KMS-11 (cell line): ENCODE data around the gene C4orf50.
"Not testable (repeated sequence)": the region's sequence is repeated elsewhere in the genome, so short reads cannot be mapped to it uniquely, and the experiment has no call there.

ENCODE experiments used
- H2AFZ ChIP-seq: fragments of 200-600 bp; sonication (generic); 2 replicates; pipeline ENCODE4 v1.6.1; 2016; ENCODE audit warnings: antibody characterized with exemption, mixed run types, low read depth
- H3K27ac ChIP-seq: fragments of 200-600 bp; sonication (generic); 2 replicates; pipeline ENCODE4 v1.6.1; 2016; ENCODE audit warnings: mild to moderate bottlenecking, mixed run types
- H3K27me3 ChIP-seq: fragments of 200-600 bp; sonication (generic); 2 replicates; pipeline ENCODE4 v1.6.1; 2017; ENCODE audit warnings: mild to moderate bottlenecking, low read depth, mixed run types, moderate library complexity; ENCODE audit not compliant: insufficient read depth
- H3K36me3 ChIP-seq: fragments of 200-600 bp; sonication (generic); 2 replicates; pipeline ENCODE4 v1.6.1; 2017; ENCODE audit warnings: mild to moderate bottlenecking, mixed run types; ENCODE audit not compliant: insufficient read depth
- H3K4me1 ChIP-seq: fragments of 200-600 bp; sonication (generic); 2 replicates; pipeline ENCODE4 v1.6.1; 2016; ENCODE audit warnings: mild to moderate bottlenecking, low read depth, mixed run types; ENCODE audit not compliant: poor library complexity, severe bottlenecking
- H3K4me2 ChIP-seq: fragments of 200-600 bp; sonication (generic); 2 replicates; pipeline ENCODE4 v1.7.0; 2016; ENCODE audit warnings: mild to moderate bottlenecking, mixed run types
- H3K4me3 ChIP-seq: fragments of 200-600 bp; sonication (generic); IDR thresholded peaks from 2 replicates; pipeline ENCODE4 v1.6.1; 2017; ENCODE audit warnings: low read depth, low read length, mixed read lengths; ENCODE audit not compliant: insufficient read depth
- H3K79me2 ChIP-seq: fragments of 200-600 bp; sonication (generic); 2 replicates; pipeline ENCODE4 v1.6.1; 2016; ENCODE audit warnings: low read depth, mixed run types; ENCODE audit not compliant: insufficient read depth
- H3K9ac ChIP-seq: fragments of 200-600 bp; sonication (generic); 2 replicates; pipeline ENCODE4 v1.6.1; 2016; ENCODE audit warnings: mild to moderate bottlenecking, mixed run types
- H4K20me1 ChIP-seq: fragments of 200-600 bp; sonication (generic); 2 replicates; pipeline ENCODE4 v1.6.1; 2016; ENCODE audit warnings: mild to moderate bottlenecking, mixed run types; ENCODE audit not compliant: insufficient read depth
- CTCF ChIP-seq: fragments of 200-600 bp; sonication (generic); conservative IDR thresholded peaks from 2 replicates; pipeline ENCODE4 v1.6.1; 2017; ENCODE audit warnings: low read depth, mild to moderate bottlenecking, antibody characterized with exemption, low read length, moderate library complexity, mixed read lengths

C4orf50 gene

GRCh38 chr4:5858020-5858769 lies 160.0 kb downstream of the C4orf50 start:
- no peaks in the 10 kb centered on the region for H3K27me3 ChIP-seq
- H3K9ac ChIP-seq: no peak overlapping the region
- no peak overlapping the region for H3K4me2 ChIP-seq
- TF ChIP-seq CTCF: no peak
- no peak overlapping the region for H2AFZ ChIP-seq
- no peaks in the 10 kb centered on the region for H3K36me3 ChIP-seq
- H3K79me2 ChIP-seq: no peaks in the 10 kb centered on the region
- H4K20me1 ChIP-seq: no peaks in the 10 kb centered on the region
- H3K27ac ChIP-seq: no peak overlapping the region
- H3K4me1 ChIP-seq: no peaks in the 10 kb centered on the region
- no peak overlapping the region for H3K4me3 ChIP-seq

- no peak for TF ChIP-seq CTCF
- Histone ChIP-seq H3K27me3 (no peaks in the 10 kb centered on the region), H3K4me3 (no peak overlapping the region), H3K27ac (no peak overlapping the region), H3K36me3 (no peaks in the 10 kb centered on the region), H3K9ac (no peak overlapping the region), H2AFZ (no peak overlapping the region), H4K20me1 (no peaks in the 10 kb centered on the region), H3K4me2 (no peak overlapping the region), H3K4me1 (no peaks in the 10 kb centered on the region), H3K79me2 (no peaks in the 10 kb centered on the region)
Observed at GRCh38 chr4:5857199-5857598, 161.0 kb downstream of the C4orf50 start.

GRCh38 chr4:5856362-5856761 lies 161.9 kb downstream of the C4orf50 start:
- H3K4me3 ChIP-seq, H3K27ac ChIP-seq, H3K79me2 ChIP-seq, H3K4me1 ChIP-seq, H4K20me1 ChIP-seq, H3K4me2 ChIP-seq, H3K27me3 ChIP-seq, H3K36me3 ChIP-seq, H3K9ac ChIP-seq, H2AFZ ChIP-seq: not testable (repeated sequence)

GRCh38 chr4:5854929-5855328 lies 163.3 kb downstream of the C4orf50 start:
- no peak for TF ChIP-seq CTCF
- H3K79me2 ChIP-seq: no peaks in the 10 kb centered on the region
- no peaks in the 10 kb centered on the region for H3K27me3 ChIP-seq
- no peak overlapping the region for H2AFZ ChIP-seq
- no peaks in the 10 kb centered on the region for H3K4me1 ChIP-seq
- no peaks in the 10 kb centered on the region for H3K36me3 ChIP-seq
- H3K4me2 ChIP-seq: no peak overlapping the region
- no peak overlapping the region for H3K4me3 ChIP-seq
- H4K20me1 ChIP-seq: no peaks in the 10 kb centered on the region
- H3K27ac ChIP-seq: no peak overlapping the region
- H3K9ac ChIP-seq: no peak overlapping the region

GRCh38 chr4:5852523-5853202 lies 165.6 kb downstream of the C4orf50 start:
- H3K27ac ChIP-seq: no peak overlapping the region
- TF ChIP-seq CTCF: no peak

More at GRCh38 chr4:5852523-5853202, 165.6 kb downstream of the C4orf50 start:
- Histone ChIP-seq H4K20me1 (no peaks in the 10 kb centered on the region), H3K4me1 (no peaks in the 10 kb centered on the region), H2AFZ (no peak overlapping the region), H3K4me2 (no peak overlapping the region), H3K36me3 (no peaks in the 10 kb centered on the region), H3K4me3 (no peak overlapping the region), H3K9ac (no peak overlapping the region), H3K27me3 (no peaks in the 10 kb centered on the region), H3K79me2 (no peaks in the 10 kb centered on the region)
